GM18909 (cell line): ENCODE measurements around the gene CUTA.
A peak's percentile ranks its signal among the peaks of the same experiment; 100 is the strongest.

ENCODE experiments used
- ATAC-seq: cut with Tn5 transposase; IDR thresholded peaks from one replicate; pipeline ENCODE4 v1.9.1; 2021; ENCODE audit warnings: mild to moderate bottlenecking; ENCODE audit not compliant: unreplicated experiment, poor library complexity

The CUTA gene, protein sequence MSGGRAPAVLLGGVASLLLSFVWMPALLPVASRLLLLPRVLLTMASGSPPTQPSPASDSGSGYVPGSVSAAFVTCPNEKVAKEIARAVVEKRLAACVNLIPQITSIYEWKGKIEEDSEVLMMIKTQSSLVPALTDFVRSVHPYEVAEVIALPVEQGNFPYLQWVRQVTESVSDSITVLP

DNA sequence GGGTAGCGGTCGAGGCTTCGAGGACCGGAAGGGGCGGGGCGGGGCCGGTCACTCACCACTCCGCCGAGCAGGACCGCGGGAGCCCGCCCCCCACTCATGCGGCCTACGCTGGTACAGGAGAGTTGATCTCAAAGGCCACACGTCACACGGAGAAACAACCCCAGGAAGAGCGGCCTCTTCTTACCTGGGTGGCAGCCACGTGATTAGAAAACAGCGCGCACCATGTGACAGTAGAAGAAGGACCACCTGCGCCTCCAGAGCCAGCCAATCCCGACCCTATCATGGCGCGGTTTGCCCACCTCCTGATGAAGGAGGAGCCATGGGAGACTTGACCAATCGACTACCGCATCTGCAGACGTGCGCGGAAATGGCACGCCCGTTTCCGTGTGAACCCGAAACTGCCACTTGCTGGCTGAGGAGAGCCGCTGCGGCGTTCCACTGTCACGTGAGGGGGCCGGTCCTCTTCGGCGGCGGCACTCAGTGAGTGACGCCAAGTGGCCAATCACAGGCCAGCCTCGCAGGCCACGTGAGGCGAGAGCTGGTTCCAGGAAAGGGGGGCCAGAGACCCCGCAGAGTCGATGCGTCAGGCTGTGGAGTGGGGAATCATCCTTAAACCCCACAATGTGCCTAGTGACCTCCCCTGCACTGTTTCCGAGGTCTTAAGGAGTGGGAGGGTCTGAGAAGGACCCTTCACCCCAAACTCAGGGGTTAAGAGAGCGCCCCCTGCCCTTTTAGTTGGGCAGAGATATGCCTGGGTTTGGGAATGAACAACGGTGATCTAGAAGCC is at the start of gene CUTA:
Gene CUTA, minus strand, starts transcription at position 205 of the 787 bp plus-strand sequence. Its CDS starts 107 bp downstream, at position 98.
- peak; percentile 88 for ATAC-seq

DNA sequence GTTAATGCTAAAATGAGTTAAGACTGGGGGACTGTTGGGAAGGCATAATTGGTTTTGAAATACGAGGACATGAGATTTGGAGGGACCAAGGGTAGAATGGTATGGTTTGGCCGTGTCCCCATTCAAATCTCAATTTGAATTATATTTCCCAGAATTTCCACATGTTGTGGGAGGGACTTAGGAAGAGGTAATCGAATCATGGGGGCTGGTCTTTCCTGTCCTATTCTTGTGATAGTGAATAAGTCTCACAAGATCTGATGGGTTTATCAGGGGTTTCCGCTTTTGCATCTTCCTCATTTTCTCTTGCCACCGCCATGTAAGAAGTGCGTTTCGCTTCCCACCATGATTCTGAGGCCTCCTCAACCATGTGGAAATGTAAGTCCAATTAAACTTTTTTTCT is 49.2 kb upstream of the CUTA start:
- ATAC-seq, result no peak

DNA sequence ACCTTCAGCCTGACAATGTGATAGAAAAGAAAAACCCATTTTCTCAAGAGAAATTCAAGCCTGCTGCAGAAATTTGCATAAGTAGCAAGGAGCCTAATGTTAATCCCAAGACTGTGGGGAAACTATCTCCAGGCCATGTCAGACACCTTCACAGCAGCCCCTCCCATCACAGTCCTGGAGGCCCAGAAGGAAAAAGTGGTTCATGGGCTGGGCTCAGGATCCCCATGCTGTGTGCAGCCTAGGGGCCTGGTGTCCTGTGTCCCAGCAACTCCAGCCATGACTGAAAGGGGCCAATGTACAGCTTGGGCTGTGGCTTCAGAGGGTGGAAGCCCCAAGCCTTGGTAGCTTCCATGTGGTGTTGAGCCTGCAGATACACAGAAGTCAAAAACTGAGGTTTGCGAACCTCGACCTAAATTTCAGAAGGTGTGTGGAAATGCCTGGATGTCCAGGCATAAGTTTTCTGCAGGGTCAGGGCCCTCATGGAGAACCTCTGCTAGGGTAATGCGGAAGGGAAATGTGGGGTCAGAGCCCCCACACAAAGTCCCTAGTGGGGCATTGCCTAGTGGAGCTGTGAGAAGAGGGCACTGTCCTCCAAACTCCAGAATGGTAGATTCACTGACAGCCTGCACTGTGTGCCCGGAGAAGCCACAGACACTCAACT is 48.3 kb upstream of the CUTA start:
- no peak for ATAC-seq

DNA sequence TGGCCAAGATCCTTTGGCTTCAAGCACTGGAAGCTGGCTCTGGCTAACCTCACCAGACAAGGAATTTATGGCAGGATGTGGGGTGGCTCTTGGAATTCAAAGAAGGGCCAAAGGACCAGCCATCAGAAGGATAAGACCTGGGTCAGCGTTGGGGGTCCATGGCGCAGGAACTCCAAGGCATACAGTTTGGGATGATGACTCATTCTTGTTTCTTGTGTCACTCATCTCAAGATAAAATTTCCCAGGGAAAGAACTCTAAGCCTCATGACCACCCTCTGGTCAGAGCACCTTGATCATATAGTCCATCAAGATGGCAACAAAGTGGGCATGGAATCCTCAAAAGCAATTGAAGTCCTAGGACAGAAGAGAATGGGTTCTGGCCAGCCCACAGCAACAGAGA is 41.3 kb upstream of the CUTA start:
- ATAC-seq, result no peak

DNA sequence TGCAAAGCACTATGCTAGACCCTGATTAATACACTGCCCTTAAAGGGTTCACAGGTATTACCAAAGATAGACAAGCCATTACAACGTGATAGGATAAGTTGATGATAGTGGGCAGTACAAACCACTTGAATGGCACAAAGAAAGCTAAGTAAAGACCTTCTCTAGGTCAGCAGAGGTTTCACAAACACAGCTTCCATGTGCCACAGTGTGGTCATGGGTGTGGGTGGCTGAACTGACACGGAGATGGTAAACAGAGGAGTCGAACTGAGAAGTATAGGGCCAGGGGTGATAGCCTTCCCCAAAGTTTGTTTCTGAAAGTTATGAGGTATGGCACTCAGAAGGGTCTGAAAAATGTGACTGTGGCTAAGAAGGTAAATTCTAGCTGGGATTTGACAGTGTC is 40.8 kb upstream of the CUTA start:
- no peak for ATAC-seq

DNA sequence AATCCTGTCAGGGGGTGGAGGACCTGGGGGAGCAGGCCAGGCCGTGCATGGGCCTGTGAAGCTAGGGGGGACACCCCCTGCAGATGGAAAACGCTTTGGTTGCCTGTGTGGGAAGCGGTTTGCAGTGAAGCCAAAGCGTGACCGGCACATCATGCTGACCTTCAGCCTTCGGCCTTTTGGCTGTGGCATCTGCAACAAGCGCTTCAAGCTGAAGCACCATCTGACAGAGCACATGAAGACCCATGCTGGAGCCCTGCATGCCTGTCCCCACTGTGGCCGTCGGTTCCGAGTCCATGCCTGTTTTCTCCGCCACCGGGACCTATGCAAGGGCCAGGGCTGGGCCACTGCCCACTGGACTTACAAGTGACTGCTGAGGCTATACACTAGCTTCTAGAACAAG is 38.2 kb upstream of the CUTA start:
- no peak for ATAC-seq

DNA sequence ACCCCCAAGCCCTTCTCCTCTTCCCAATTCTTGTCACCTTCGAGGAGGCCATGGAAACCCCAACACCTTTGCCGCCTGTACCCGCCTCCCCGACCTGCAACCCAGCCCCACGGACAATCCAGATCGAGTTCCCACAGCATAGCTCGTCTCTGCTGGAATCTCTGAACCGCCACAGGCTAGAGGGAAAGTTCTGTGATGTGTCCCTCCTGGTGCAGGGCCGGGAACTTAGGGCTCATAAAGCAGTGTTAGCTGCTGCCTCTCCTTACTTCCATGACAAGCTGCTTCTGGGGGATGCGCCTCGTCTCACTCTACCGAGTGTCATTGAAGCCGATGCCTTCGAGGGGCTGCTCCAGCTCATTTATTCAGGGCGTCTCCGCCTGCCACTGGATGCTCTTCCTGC is 37.1 kb upstream of the CUTA start:
- no peak for ATAC-seq

DNA sequence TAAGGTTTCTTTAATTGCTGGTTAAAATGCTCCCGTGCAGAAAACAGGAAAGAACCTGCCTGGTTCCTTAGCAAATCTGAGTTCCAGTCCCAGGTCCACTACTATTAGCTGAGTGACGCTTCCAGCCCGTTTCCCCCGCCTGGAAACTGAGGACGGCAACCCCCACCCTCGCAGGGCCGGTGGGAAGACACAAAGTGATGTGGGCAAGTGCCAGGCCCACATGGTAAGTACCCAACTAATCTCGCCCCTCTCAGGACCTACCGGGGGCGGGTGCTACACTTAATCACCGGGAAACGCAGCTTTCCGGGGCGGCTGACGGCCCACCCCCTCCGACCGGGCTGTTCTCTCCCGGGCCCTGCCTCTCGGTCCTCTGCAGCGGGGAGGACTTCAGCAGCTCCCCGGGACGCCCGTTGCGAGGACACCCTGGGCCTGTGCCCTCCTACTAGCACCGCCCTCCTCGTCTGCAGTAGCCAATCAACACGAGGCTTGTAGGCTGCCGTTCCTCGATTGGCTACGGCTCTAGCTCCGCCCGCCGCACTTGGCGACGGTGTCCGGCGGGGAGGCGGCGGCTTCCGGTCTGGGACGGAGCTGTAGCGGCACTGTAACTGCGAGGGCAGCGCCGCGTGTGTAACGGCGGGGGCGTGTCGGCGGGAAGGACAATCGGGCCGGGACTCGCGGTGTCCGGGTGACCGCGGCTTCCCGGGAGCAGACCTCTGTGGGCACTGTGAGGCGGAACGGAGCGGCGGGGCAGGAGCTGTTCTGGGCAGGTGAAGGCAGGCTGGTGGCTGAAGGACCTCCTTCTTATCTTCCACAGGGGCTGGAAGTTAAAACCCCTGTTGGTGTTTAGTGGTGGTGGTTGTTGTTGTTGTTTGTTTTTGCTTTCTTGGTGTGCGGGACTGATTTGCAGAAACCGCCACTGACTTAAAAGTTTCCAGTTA is 36.4 kb upstream of the CUTA start, which contains the start of gene ZBTB9:
Gene ZBTB9, plus strand, starts transcription at position 568 of the 938 bp plus-strand sequence. CDS start 525 bp downstream, outside the sequence.
- peak; percentile 98 for ATAC-seq

DNA sequence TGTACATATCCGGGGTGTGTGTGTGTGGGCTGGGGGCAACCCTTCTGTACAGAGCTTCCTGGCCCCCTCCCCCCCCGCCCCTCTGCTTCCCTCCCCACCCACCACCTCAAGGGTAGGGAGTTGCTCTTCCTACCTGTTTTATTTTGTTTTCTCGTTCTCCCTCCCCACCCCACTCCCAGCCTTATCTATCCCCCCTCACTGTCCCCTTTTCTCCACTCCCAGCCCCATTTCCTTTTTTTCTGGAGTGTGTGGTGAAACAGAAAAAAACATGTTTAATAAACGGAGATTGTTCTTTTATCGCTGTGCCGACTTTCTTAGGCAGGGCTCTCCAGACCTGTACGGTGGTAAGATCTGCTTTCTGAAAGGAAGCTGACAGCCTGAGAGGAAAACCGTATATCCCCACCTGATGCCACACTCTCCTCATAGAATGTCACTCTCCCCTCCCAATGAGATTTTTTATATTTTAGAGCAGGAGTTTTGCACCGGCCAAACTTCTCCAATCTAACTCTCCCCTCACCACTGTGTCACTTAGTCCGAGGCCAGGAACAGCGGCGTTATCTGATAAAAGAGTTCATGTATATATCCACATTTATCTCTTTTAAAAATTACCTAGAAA is 35.6 kb upstream of the CUTA start:
- ATAC-seq, result no peak

DNA sequence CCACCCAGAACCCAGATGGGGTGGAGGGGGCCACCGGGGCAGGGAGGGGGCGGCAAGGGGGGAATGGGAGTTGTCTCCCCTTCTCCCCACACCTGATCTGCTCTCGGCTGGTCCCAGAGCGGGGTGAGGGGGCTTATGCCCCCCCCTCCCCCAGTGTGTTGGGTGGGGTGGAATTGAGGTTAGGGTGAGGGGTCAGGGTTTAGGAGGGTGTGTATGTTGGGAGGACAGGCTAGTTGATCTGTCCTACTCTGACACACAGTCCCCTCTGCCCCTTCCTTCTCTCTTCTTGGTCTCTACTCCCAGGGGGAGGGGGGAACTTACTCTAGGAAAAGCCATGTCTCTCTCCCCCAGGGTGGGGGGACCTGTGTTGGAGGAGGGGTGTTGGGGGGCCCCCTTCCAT is 34.6 kb upstream of the CUTA start:
- no peak for ATAC-seq

DNA sequence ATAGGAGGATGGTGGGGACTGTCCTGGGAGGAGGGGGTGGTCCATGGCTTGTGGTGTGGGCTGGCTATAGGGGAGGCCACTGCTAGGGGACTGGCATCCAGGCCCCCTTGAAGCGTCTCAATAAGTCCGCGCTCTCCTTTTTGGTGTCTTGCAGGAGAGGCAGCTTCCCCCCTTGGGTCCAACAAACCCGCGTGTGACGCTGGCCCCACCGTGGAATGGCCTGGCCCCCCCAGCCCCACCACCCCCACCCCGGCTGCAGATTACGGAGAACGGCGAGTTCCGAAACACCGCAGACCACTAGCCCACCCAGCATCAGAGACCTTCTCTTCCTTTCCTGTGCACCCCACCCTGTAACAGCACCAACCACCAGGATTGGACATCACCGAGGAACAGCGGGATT is 33.7 kb upstream of the CUTA start:
- ATAC-seq, result no peak

DNA sequence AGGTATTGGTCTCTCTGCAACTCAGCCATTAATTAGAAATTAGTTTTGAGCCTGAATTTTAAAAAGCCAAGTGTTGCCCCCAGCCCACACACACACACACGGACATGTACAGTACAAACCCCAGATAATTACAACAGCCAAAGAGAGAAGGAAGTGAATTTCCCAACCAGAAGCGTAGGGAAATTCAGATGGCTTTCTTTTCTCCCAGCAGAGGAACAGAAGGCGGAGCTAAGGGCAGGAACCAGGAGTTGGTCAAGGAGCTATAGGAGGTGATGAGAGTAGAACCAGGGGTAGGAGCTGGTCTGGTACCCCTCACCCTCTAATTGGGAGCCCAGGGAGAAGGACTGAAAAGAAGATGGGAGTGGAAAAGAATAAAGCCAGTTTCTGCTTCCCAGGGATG is 32.5 kb upstream of the CUTA start:
- no peak for ATAC-seq

DNA sequence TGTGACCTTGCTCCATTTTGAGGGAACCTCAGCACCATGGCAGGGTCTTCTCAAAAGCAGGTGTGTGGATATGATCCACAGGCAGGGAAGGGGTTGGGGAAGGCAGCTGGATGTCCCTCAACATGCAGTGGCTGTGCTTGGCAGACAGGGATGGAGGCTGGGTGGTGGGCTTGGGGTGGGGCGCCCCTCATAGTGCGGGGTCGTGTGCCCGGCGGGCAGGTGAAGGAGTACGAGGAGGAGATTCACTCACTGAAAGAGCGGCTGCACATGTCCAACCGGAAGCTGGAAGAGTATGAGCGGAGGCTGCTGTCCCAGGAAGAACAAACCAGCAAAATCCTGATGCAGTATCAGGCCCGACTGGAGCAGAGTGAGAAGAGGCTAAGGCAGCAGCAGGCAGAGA is 28.4 kb upstream of the CUTA start:
- ATAC-seq, result no peak

DNA sequence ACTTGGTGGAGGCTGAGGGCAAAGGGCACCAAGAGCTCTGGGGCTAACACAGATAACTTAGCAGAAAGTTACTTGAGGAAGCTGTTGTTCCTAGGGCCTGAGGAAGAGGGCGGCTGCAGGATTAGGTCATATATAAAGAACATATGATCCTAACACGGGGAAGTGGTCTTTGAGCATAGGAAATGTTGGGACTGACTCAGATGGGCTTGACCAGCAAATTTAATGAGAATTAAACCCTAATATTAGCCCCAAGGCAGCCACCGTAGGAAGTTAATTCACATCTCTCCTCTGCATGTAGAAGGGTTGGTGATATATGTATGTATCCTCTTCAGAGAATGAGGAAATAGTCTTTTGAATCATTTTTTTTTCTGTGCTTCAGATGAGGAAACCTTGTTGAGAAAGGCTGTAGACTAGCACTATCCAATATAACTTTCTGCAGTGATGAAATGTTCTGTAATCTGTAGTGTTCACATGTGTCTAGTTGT is 27.3 kb upstream of the CUTA start:
- no peak for ATAC-seq

DNA sequence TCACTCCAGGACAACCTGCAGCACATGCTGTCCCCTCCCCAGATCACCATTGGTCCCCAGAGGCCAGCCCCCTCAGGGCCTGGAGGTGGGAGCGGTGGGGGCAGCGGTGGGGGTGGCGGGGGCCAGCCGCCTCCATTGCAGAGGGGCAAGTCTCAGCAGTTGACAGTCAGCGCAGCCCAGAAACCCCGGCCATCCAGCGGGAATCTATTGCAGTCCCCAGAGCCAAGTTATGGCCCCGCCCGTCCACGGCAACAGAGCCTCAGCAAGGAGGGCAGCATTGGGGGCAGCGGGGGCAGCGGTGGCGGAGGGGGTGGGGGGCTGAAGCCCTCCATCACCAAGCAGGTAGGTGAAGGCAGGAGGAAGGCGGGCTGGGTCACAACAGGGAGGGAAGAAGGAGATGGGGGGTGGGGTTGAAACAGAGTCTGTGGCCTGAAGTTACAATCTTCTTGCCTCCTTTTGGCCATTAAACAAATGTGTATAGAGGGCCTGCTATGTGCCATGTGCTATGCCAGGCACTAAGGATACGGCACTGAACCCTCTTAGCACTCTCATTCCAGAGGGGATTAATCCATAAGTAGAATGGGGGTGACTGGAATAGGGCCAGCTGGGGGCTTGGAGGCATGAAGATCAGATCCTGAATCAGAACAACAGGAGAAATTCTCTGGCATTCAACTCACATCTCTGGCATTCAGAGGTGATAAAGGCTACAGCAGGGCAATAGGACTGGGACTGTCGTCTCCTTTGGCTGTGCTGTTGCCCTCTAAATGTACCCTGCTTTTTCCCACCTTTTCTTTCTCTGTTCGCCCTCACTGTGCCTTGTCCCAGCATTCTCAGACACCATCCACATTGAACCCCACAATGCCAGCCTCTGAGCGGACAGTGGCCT is 26.0 kb upstream of the CUTA start:
- no peak for ATAC-seq

DNA sequence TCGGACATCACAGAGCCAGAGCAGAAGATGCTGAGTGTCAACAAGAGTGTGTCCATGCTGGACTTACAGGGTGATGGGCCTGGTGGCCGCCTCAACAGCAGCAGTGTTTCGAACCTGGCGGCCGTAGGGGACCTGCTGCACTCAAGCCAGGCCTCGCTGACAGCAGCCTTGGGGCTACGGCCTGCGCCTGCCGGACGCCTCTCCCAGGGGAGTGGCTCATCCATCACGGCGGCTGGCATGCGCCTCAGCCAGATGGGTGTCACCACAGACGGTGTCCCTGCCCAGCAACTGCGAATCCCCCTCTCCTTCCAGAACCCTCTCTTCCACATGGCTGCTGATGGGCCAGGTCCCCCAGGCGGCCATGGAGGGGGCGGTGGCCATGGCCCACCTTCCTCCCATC is 25.1 kb upstream of the CUTA start:
- ATAC-seq, result no peak

DNA sequence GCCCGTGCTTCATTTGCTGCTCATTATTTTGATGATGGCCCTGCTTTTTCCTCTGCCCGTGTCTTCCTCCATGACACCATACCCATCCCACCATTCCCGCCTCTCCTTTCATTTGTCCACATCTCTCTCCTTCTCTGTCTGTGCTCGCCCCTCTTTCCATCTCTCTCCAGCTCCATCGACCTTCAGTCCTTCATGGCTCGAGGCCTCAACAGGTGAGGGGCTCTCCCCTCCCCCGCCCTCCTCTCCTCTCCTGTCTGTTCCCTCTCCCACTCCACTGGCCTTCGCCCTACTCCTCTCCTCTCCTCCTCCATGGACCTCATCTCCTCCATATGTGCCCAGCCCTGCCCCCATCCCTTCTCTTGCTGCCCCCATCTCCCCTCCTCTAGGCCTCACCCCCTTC is 24.4 kb upstream of the CUTA start:
- ATAC-seq, result no peak

DNA sequence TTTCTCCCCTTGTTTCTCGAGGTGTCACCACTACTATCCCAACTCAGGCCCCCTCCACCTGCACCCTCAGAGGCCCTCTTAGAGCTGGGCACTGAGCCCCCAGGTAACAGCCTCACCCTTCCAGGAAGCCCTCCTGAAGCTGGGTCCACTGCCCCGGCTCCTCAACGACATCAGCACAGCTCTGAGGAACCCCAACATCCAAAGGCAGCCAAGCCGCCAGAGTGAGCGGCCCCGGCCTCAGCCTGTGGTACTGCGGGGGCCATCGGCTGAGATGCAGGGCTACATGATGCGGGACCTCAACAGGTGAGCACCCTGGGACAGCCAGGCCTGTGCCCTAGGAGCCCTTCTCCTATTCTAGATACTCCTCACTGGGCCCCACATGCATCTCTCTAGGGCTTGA is 23.6 kb upstream of the CUTA start:
- no peak for ATAC-seq
